Measurements from ENCODE around the gene CDC123.

GRCh38 chr10:12213621-12214020 is 17.6 kb downstream of the CDC123 start:
- TF ChIP-seq CTCF (optimal IDR thresholded peaks at IDR 0.05 in 1 of 3, IDR thresholded peaks at IDR 0.05 in 1 of 3, conservative IDR thresholded peaks at IDR 0.05 in 1 of 3; ENCODE audit: extremely low read depth in 1 of 3, insufficient read depth in 2 of 3, low read length in 3 of 3) (no peak), EZH2 (IDR thresholded peaks at IDR 0.05; ENCODE audit: low read length) (no peak)

Data from keratinocyte (primary cell).